Fibroblast of lung (primary cell): Measurements from ENCODE around the gene GZMM. TPM values are rescaled to one million over a fixed set of nuclear protein-coding genes. Genes with fewer than 3 reads are reported as not detected.

Experiments used
- DNase-seq, 2 donors: peaks; one replicate each; pipeline versions ENCODE4 v3.0.0 to v3.0.0-alpha.2; 2010; ENCODE audit warnings: low read depth in 2 of 2
- H2AFZ ChIP-seq: 2 replicates; pipeline ENCODE4 v1.5.1; 2012; ENCODE audit warnings: low read length, control low read depth, inconsistent platforms
- H3K27ac ChIP-seq: 2 replicates; pipeline ENCODE4 v1.5.1; 2011; ENCODE audit warnings: low read length, control low read depth; ENCODE audit not compliant: insufficient read depth
- H3K27me3 ChIP-seq: 2 replicates; pipeline ENCODE4 v1.5.1; 2011; ENCODE audit warnings: mild to moderate bottlenecking, low read length; ENCODE audit not compliant: control insufficient read depth, insufficient read depth
- H3K36me3 ChIP-seq: 2 replicates; pipeline ENCODE4 v1.5.1; 2011; ENCODE audit warnings: low read length; ENCODE audit not compliant: control insufficient read depth, insufficient read depth
- H3K4me1 ChIP-seq: 2 replicates; pipeline ENCODE4 v1.5.1; 2011; ENCODE audit warnings: low read length; ENCODE audit not compliant: control insufficient read depth, insufficient read depth; ENCODE audit errors: extremely low read depth
- H3K4me2 ChIP-seq: 2 replicates; pipeline ENCODE4 v1.5.1; 2011; ENCODE audit warnings: low read length, control low read depth; ENCODE audit not compliant: insufficient read depth; ENCODE audit errors: extremely low read depth
- H3K4me3 ChIP-seq, 4 experiments: fragments of 200-600 bp in 1 of 4; sonication (generic) in 1 of 4; replicated peaks in 1 of 4; 2 replicates each; pipeline ENCODE4 v1.5.1; 2011 to 2016; ENCODE audit warnings: low read length in 4 of 4, low read depth in 3 of 4, mild to moderate bottlenecking in 3 of 4, control low read depth in 2 of 4, inconsistent platforms in 1 of 4, mixed read lengths in 1 of 4; ENCODE audit not compliant: insufficient read depth in 1 of 4; ENCODE audit errors: control extremely low read depth in 1 of 4
- H3K79me2 ChIP-seq: 2 replicates; pipeline ENCODE4 v1.5.1; 2012; ENCODE audit warnings: mild to moderate bottlenecking, low read length, inconsistent platforms; ENCODE audit not compliant: control insufficient read depth, insufficient read depth
- H3K9ac ChIP-seq: 2 replicates; pipeline ENCODE4 v1.5.1; 2011; ENCODE audit warnings: mild to moderate bottlenecking, low read length, control low read depth; ENCODE audit not compliant: insufficient read depth
- H3K9me3 ChIP-seq: 2 replicates; pipeline ENCODE4 v1.5.1; 2012; ENCODE audit warnings: low read depth, low read length; ENCODE audit not compliant: control insufficient read depth, insufficient read depth
- H4K20me1 ChIP-seq: 2 replicates; pipeline ENCODE4 v1.5.1; 2011; ENCODE audit warnings: low read length; ENCODE audit not compliant: control insufficient read depth, insufficient read depth; ENCODE audit errors: extremely low read depth
- EZH2 ChIP-seq: IDR thresholded peaks from 2 replicates; pipeline ENCODE4 v1.5.1; 2012; ENCODE audit warnings: low read length, control low read depth, mild to moderate bottlenecking; ENCODE audit errors: missing control alignments
- polyA plus RNA-seq, 2 donors: library from polyadenylated mRNA; depleted of rRNA in 1 of 2; stranded (reverse) in 1 of 2; unstranded in 1 of 2; fragments of >200 nt; gene quantifications; 2 replicates each; pipeline ENCODE4 v1.2.1, GENCODE V29; 2011 to 2012; ENCODE audit warnings: missing spikeins in 1 of 2
- total RNA-seq: library from RNA; depleted of rRNA; stranded (reverse); fragments of >200 nt; gene quantifications from 2 replicates; pipeline ENCODE4 v1.2.1, GENCODE V29; 2014
- TF ChIP-seq, protein P1 (sequence below), 2 donors: IDR thresholded peaks in 1 of 2; conservative IDR thresholded peaks in 1 of 2; 1 replicate in 1 of 2; 2 replicates in 1 of 2; pipeline ENCODE4 v1.5.1; 2011 to 2012; ENCODE audit warnings: low read length in 2 of 2, control low read depth in 1 of 2, inconsistent platforms in 1 of 2, low read depth in 1 of 2, mild to moderate bottlenecking in 1 of 2

GZMM gene
- total and polyA plus RNA-seq, 2 donors (not counting 1 experiment from before 2014, with no cell fraction given) = 0.17 to 0.35 TPM

DNA sequence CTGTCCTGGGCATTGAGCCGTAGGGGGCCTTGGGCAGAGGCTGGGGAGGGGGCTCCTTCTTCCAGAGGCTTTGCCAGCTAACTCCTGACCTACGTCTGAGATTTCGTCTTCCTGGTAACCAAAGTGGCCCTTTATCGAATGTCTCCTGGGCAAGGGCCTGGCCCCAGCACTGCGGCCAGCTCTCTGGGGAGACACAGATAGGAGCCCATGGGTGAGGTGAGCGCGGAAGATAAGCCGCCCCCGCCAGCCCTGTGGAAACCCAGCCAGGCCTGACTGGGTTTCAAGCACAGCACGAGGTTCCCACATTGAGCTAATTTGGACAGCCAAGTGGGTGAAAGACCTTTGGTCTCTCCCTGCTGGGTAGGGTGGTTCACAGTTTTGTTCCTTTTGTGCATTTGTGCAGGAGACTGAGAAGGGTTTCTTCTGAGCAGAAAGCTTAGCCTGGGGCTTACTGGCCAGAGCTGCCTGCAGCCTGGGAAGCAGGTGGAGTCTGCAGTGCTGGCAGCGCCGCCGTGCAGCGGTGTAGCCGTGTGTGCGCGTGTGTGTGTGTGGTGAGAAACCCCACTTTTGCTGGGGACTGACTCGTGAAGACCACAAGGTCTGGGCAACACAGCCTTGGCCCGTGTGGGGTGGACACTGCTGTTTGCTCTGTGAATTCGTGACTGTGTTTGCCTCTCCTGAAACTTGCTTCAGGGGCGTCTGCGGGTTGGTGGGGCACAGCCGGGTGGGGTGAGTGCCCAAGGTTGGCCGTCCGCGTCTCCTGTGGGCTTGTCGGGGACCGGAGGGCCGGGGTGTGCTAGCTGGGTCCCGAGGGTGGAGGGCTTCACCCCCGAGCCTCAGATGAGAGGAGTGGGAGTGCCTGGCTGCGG, 31.0 kb downstream of the GZMM start:
- peaks cover 7% of the 10 kb centered on the region for H3K36me3 ChIP-seq
- H3K4me2 ChIP-seq = peak overlapping the region; percentile 66
- no peak overlapping the region for H2AFZ ChIP-seq
- peak; percentile 58 to 67 for DNase-seq
- no peak overlapping the region for H3K9ac ChIP-seq
- no peaks in the 10 kb centered on the region for H4K20me1 ChIP-seq
- H3K4me1 ChIP-seq = peaks cover 20% of the 10 kb centered on the region
- no peak overlapping the region for H3K27ac ChIP-seq
- peaks cover 65% of the 10 kb centered on the region for H3K79me2 ChIP-seq
- H3K27me3 ChIP-seq = no peaks in the 10 kb centered on the region
- TF ChIP-seq, protein P1, sequence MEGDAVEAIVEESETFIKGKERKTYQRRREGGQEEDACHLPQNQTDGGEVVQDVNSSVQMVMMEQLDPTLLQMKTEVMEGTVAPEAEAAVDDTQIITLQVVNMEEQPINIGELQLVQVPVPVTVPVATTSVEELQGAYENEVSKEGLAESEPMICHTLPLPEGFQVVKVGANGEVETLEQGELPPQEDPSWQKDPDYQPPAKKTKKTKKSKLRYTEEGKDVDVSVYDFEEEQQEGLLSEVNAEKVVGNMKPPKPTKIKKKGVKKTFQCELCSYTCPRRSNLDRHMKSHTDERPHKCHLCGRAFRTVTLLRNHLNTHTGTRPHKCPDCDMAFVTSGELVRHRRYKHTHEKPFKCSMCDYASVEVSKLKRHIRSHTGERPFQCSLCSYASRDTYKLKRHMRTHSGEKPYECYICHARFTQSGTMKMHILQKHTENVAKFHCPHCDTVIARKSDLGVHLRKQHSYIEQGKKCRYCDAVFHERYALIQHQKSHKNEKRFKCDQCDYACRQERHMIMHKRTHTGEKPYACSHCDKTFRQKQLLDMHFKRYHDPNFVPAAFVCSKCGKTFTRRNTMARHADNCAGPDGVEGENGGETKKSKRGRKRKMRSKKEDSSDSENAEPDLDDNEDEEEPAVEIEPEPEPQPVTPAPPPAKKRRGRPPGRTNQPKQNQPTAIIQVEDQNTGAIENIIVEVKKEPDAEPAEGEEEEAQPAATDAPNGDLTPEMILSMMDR (conservative IDR thresholded peaks at IDR 0.05 in 1 of 2, IDR thresholded peaks at IDR 0.05 in 1 of 2; ENCODE audit: low read depth in 1 of 2, low read length in 2 of 2) = no peak
- no peak for TF ChIP-seq EZH2
- H3K9me3 ChIP-seq = no peaks in the 10 kb centered on the region
- peak overlapping the region; percentile 2 to 53 (median 27) for H3K4me3 ChIP-seq

GRCh38 chr19:575527-576506, 32.0 kb downstream of the GZMM start:
- H3K9ac ChIP-seq = peak overlapping the region; percentile 23
- H3K27me3 ChIP-seq = no peaks in the 10 kb centered on the region
- H3K79me2 ChIP-seq = peaks cover 68% of the 10 kb centered on the region
- TF ChIP-seq EZH2 = no peak
- TF ChIP-seq, protein P1 (conservative IDR thresholded peaks at IDR 0.05 in 1 of 2, IDR thresholded peaks at IDR 0.05 in 1 of 2; ENCODE audit: low read depth in 1 of 2, low read length in 2 of 2) = no peak
- H3K4me3 ChIP-seq = peak overlapping the region in 1 of 4 experiments; percentile 51
- peak overlapping the region; percentile 66 for H3K4me2 ChIP-seq
- H3K4me1 ChIP-seq = peaks cover 20% of the 10 kb centered on the region
- H3K27ac ChIP-seq = peak overlapping the region; percentile 28
- H2AFZ ChIP-seq = no peak overlapping the region
- H3K9me3 ChIP-seq = no peaks in the 10 kb centered on the region
- H3K36me3 ChIP-seq = peaks cover 9% of the 10 kb centered on the region
- H4K20me1 ChIP-seq = no peaks in the 10 kb centered on the region
- peak; percentile 52 to 68 for DNase-seq
